HG03469 (cell line): ENCODE results near the gene NAGLU.
A peak's percentile ranks its signal among the peaks of the same experiment; 100 is the strongest.

Experiments
- ATAC-seq: cut with Tn5 transposase; IDR thresholded peaks from one replicate; pipeline ENCODE4 v1.9.1; 2021; ENCODE audit warnings: mild to moderate bottlenecking, moderate library complexity, moderate number of reproducible peaks; ENCODE audit not compliant: unreplicated experiment

NAGLU gene

DNA sequence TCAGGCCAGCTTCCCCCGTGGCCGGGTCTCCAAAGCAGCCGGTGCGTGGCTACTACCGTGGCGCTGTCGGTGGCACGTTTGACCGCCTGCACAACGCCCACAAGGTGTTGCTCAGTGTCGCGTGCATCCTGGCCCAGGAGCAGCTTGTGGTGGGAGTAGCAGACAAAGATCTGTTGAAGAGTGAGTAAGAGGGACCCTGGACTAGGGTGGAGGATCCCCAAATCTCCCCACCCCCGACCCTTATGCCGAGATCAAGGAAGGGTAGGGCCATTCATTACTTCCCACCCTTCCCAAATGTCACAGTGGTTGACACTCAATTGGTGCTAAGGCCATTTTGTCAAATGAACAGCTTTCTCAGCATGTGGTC, 27.1 kb downstream of the NAGLU start:
- ATAC-seq = no peak

DNA sequence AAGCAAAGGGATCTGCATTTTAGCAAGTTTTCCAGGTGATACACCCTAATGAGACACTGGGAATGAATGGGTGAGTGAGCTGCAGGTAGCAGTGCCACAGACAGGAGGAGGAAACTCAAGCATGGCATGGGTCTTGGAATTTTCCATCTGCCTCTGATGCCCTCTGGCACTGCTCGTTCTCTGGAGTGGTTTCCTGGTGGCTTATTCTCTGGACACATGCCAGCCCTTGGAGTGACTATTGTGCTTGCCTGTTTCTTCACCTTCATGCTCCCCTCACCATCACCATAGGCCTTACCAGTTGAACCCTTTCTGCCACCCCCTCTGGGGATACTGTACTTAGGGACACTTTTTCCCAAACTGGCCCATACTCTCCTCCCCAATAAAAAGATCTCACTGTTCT, 27.5 kb downstream of the NAGLU start:
- ATAC-seq = no peak

DNA sequence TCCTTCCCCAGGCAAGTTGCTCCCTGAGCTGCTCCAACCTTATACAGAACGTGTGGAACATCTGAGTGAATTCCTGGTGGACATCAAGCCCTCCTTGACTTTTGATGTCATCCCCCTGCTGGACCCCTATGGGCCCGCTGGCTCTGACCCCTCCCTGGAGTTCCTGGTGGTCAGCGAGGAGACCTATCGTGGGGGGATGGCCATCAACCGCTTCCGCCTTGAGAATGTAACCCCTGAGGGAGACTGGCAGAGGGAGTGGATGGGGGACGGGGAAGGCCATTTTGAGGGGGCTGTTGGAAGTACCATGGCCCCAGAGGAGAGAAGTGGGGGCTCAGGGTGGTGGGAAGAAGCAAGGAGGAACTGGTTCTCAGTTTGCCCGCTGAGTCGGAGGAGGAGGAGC, 27.9 kb downstream of the NAGLU start:
- ATAC-seq = no peak

DNA sequence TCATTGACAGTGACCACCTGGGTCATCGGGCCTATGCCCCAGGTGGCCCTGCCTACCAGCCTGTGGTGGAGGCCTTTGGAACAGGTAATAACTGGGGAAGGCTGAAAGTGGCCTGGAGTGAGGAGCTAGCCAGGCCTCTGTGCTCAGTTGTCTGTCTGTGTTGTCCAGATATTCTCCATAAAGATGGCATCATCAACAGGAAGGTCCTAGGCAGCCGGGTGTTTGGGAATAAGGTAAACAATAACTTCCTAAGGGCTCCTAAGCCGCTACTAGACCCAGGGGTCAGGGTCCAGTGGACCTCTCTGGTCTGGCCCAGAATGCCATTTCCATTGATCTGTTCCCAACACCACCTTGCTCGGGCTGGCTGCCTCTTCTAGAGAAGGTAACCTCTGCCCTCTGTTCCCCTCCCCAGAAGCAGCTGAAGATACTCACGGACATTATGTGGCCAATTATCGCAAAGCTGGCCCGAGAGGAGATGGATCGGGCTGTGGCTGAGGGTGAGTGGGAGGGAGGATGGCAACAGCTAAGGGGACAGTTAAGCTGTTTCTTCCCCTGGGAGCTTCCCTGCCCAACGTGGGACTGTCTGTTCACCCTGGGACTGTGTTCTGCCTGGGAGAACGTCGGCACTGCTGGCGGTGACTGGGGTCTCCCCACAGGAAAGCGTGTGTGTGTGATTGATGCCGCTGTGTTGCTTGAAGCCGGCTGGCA, 28.9 kb downstream of the NAGLU start:
- ATAC-seq = no peak

DNA sequence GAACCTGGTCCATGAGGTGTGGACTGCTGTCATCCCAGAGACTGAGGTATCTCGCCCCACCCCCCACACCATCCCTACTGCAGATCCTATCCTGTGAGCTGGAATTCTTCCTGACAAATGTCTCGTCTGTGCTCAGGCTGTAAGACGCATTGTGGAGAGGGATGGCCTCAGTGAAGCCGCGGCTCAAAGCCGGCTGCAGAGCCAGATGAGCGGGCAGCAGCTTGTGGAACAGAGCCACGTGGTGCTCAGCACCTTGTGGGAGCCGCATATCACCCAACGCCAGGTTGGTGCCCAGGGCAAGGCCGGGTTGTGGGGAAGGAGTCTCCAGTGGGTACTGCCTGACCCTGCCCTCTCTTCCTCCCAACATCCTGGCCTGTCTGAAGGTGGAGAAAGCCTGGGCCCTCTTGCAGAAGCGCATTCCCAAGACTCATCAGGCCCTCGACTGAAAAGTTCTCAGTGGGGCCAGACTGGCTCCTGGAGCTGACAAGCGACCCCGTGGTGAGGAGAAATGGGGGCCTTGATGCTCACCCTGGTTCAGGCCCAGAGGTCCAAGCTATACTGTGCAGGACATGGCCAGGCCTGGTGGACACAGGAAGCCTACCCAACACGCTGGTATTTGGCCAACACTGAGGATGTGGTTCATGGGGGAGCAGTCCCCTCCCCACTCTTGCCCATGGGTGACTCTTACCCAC, 29.6 kb downstream of the NAGLU start:
- no peak for ATAC-seq

DNA sequence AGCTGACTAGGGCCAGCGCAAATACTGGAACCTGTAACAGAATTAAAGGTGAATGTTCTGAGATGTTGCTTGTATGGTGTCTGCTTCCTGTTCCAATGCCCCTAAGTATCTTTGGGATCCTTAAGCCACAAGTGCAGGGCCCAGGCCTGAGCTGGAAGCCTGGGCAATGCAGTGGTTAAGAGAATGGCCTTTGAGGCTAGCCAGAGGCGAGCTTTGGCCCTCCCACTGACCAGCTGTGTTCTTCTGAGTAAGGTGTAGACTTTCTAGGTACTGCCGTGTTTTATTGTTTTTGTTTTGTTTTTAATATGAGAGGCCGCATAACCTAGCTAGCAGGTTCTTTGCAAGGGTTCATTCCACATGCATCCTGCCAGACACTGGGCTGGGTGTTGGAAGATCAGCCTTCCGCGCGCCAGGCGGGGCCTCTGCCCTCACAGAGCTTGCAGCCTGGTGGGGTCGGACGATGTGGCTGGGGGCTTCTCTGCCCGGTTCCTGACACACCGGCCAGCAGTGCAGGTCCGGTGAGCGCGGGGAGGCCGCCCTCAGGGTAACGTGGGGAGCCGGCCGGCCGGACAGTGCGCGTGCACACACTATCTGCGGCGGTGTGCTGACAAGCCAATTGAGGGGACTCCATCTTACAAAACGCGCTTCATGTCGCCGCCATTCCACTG, 30.3 kb downstream of the NAGLU start:
- ATAC-seq = no peak

DNA sequence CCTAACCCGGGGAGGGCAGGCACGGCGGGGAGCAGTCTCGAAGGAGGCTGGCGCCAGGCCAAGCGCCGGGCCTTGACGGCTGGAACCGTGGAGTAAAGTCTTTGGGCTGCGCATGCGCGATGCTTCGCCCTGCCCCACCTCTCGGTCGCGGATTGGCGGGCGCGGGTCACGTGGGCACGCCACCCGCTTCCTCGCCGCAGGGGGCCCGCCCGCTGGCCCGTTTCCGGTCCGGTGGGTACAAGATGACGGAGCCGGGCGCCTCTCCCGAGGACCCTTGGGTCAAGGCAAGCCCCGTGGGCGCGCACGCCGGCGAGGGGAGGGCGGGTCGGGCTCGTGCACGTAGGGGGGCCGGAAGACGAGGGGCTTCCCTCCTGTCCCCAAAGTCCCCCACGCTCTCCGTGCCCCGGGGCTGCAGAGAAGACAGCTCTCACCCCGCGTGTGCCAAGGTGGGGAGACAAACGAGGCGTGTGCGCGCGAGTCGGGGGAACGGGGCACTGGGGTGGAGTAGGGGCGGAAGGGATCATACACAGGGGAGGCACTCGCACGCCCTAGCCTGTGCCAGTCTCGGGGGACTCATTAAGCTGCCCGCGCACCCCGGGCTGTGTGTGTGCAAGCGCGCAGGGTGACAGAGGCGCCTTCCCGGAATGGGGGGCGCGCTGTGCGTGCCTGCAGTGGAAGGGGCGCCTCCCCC, 31.0 kb downstream of the NAGLU start, which contains the start of gene MLX:
Gene MLX, plus strand, starts transcription at position 218 of the 691 bp plus-strand sequence. Its CDS starts 25 bp downstream, at position 243.
- peak; percentile 29 for ATAC-seq

DNA sequence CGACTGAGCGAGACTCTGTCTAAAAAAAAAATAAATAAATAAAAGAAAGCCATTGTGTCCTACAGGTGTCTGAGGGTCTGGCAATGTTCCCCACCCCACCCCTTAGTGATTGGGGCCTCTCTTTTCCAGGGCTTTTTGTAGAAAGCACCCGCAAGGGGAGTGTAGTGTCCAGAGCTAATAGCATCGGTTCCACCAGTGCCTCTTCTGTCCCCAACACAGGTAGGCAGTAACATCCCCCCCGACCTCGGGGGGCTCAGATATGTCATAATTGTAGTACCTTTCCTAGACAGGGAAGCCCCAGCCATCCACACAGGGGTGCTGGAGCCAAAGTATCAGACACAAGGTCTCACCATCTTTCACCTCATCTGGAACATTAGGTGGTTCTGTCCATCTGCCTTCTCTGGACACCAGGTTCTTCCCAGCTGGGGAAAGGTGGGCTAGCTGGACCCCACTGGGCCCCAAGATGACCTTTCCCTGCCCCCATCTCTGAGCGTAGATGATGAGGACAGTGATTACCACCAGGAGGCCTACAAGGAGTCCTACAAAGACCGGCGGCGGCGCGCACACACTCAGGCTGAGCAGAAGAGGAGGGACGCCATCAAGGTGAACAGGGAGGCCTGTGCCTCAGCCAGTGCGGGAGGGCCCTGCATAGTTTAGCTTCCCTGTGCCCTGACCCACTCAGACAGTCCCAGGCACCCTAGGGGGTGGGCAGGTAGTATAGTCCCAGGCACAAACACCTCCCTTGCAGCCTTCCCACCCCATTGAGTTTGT, 32.5 kb downstream of the NAGLU start:
- ATAC-seq = no peak

DNA sequence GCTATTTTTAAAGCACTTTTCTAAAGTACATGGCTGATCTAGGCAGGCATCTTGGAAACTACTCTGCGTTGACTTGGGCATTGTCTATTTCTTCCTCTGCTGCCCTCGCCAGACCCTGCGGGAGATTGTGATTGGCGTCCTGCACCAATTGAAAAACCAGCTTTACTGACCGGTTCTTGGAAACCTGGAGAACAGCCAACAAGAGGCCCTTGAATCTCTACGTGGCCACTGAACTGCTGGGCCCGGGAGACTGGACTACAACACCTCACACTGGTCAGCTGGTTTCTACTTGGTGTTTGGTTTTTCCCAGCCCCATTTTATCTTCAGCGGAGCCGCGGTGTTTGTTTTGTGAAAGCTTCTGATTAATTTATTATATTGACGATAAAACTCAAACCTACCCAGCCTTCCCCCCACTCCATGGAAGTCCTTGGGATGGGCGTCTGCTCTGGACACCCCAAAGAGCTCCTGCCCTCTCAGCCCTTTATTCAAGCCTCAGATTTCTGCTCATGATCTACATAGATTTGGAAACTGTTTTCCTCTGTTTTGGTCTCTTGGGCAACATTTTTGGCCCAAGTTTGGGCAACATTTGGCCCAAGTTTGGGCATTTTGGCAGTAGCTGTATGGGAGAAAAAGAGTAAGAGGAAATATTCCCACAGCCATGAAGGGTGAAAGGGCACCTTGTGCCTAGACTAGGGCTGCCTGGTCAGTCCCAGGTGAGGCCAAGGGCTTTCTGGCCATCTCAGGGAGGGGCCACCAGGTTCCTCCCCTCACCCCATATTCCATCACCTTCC, 35.6 kb downstream of the NAGLU start:
- ATAC-seq = no peak

DNA sequence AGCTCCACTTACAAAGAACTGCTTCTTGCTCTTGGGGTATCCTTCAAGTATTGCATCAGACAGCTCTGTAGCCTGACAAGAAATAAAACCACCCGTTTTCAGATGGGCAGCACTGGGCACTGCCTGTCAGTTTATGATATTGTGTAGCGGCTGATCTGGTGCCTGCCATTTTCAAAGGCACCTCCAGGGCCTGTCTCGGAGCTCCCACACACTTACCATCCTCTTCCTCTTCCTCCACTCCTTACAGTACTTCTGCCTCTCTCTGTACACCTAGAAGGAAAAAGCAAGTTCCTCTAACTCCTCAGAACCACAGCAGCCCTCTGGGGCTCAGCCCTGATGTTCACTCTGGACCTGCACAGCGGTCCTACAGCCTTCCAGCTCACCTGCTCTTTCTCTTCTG, 37.1 kb downstream of the NAGLU start:
- no peak for ATAC-seq

DNA sequence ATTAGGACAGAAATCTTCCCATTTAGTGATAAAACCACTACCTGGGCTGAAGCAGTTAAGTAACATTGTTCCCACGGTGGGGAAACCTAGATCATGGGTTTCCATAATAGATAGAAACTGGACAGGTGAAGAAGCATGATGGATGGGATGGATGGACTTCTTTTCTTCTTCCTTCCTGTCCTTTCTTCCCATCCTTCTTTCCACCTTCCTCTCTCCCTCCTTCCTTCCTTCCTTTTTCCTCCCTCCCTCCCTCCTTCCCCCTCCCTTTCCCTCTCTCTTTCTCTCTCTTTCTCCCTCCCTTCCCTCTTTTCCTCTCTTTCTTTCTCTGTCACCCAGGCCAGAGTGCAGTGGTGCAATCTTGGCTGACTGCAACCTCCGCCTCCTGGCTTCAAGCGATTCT, 38.4 kb downstream of the NAGLU start:
- no peak for ATAC-seq

DNA sequence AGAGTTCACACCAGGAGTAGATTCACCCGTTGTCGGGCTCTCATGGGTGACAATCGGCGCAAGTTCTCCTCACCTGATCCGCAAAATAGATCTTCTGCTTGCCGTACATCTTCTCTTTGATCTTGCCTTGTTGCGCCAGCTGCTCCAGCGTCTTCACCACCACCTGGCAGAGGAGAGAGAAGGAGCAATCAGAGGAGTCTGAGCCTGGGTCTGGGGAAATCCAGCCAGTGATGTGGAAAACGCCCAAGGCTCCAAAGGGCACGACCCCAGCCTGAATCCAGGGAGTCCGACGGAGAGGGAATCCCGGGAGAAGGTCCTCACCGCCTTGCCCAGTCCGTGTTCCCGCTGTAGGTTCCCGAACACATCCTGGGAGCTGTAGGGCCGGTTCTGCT, 41.1 kb downstream of the NAGLU start:
- no peak for ATAC-seq

DNA sequence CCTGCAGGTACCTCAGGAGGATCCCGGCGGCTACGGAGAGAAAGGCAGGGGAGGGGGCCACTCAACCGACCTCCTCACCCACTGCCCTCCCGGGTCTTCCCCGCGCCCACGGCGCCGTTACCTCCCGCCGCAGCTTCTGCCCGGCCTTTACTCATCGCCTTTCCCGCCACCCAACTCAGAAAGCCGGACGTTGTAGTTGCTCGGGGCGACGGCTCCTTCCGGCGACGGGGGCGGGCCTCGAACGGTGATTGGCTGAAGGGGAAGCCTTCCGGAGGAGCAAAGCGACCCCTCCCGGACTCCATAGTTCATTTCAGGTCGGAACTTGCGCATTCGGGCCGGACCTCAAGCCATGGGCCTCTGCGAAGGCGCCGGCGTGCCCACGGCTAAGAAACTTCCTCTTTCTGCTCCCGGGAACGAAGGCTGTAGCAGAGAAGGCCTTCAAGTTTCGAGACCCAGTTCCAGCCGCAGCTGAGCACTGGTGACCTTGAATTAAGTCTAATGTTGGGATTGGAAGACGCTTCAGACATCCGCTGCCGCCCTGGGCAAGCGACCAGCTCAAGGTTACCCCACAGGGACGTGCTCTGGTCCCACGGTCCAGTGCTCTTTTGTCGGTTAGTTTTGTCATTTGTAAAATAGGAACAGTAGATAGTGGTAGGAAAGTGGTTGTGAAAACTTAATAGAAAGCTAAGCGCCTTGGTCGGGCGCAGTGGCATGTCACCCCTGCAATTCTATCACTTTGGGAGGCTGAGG, 41.7 kb downstream of the NAGLU start, which contains the start of gene PSMC3IP:
Gene PSMC3IP, minus strand, starts transcription at position 198 of the 750 bp plus-strand sequence. Its CDS starts 43 bp downstream, at position 155.
- peak; percentile 53 for ATAC-seq

DNA sequence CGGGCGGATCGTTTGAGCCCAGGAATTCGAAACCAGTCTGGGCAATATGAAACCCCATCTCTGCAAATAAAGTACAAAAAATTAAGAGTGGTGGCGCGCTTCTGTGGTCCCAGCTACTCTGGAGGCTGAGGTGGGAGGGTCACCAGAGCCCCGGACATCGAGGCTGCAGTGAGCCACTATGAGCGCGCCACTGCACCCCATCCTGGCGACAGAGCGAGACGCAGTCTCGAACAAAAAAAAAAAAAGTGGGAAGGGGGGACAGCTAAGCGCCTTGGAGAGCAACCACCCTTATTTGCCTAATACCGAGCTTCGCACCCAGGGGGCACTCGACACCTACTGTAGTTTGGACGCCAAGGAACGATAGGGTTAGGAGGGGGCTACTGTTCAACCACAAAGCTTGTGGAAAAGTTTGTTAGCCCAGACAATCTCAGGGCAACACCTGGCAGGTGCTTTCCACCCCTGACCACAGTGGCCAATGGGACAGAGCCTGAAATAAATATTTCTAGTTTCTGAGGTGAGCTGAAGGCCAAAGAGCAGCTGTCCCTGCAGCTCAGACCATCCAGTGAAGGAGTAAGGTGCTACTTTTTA, 42.3 kb downstream of the NAGLU start:
- ATAC-seq = peak; percentile 31

DNA sequence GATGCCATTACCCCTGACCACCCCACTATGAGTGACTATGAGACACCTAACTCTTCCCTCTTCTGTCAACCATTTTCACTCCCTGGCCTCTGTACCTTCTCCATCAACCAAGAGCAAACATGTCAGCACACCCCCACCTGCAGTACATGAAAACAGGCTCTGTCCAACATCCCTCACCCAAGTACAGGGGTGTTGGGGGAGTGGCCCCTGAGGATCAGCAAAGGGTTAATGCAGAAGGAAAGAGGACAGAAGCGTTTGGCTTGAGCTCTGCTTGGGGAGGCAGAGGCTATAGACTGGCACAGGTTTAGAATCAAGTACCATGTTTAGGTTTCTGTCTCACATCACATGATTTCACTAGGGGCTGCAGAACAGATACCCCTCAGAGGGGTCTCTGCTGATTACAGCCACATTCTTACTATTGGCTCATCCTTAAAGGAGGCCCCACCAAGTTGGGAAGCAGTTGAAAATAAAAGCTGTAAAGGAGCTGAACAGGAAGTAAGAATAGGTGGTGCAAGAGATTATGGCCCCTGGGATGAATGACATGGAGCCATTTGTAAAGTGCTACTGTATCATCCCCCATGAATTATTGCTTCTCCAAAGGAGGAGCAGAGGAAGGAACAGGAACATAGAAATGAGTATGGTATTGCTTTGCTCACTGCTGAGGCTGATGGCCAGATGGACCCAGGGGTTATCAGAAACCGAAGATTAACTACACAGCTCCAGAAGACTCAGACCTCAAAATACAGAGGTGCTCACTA, 43.9 kb downstream of the NAGLU start:
- no peak for ATAC-seq

DNA sequence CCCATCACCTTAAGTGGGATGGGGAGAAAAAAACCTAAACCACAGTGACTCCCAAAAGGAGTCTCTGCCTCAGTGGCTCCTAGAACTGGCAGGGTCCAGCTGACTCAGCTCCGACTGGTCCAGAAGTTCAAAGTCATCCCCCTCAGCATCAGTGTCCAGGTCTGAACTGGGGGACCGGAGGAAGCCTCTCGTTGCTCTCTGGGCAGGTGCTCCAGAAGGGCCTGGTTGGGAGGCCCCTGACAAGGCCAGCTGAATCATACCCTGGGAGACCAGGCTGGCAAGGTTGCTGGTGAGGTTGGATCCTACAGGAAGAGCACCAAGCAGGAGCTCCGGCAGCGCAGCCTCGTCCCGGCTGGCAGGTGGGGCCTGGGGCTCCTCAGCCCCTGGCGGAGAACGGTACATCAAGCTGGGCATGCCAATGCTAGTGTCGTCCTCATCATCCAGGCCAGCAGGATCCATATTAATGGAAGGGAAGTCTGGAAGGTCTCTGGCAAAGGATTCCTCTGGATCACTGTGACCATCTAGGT, 45.8 kb downstream of the NAGLU start:
- ATAC-seq = no peak

DNA sequence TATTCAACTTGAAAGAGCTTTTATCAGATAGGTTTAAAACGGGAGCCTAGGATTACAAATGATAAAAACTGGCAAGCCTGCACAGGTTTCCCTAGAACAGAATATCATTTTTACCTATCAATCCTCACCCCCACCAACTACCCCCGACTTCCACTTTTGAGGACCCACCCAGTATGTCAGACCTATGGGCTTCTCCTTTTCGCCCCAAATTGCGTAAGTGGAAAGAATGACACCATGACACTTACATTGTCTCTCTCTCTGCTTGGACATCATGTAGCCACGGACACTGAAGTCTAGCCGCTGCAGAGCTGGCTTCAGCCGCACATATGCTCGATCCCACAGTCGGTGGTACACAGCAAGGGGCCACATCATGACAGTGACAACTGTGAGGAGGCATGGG, 48.8 kb downstream of the NAGLU start:
- ATAC-seq = no peak

DNA sequence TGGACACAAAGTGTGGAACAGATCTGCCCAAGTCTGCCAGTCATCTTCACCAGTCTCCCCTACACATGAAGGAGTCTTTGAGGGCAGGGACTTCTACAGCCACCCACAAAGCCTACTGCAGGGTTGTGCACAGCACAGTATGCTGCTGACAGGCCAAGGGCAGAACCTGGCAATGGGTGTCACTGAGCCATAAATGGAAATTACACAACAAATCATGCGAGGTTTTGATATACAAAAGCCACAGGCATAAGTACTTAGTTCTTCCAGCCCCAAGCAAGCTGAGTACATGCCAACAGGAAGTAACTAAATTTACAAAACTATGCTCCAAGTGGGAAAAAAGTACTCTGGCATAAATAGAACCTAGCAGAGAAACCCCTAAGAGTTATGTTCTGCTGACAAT, 49.3 kb downstream of the NAGLU start:
- ATAC-seq = no peak
